ENCODE results near the gene IGHMBP2. TPM values are rescaled to one million over a fixed set of nuclear protein-coding genes. Genes with fewer than 3 reads are reported as not detected.

IGHMBP2 gene
- total and polyA plus RNA-seq, 9 of the 15 experiments (the other 6 are each of a cell fraction or from before 2014, with no cell fraction given), result 1.6 to 24.8 (median 14.5) TPM

DNA sequence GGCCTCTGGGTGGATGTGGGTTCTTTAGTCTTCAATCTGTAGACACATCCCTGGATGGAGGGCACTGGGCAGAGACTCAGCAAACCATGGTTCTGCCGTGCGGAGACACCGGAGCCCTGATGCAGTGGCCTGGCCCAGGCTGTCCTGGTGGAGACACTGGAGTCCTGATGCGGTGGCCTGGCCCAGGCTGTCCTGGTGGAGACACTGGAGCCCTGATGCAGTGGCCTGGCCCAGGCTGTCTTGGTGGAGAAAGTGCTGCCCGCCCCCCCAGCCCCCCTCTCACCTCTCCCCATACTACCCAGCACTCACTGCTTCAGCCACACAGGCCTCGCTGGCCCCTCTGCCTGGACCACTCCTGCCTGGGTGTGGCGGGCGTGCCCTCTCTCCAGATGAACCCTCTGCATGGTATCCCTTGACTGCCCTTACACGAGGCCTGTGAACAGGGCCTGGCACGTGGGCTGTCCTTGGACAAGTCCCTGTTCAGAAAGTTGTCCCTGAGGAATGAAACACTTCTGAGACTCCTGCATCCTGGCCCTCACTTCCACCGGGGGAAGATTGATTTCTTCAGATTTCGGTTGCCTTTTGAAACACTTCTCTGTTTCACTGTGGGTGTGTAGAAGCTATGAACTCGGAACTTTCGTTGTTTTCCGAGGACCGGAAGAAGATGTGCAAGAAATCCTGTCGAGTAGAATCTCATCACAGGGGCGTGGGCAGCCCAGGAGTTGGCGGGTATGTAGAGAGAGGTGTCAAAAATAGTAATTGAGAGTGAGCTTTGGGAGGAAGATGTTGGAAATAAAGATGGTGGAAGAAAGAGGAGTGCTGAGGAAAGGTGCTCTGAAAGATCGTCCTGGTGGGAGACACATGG is 26.2 kb downstream of the IGHMBP2 start:
- no TSS peak for BruUV-seq (replicated peaks)
- Histone ChIP-seq H3K4me1 (replicated peaks in 1 of 2; ENCODE audit: control insufficient read depth in 2 of 2, insufficient read depth in 2 of 2, low read length in 2 of 2) (peaks cover 0 to 5% of the 10 kb centered on the region in 2 experiments; a peak in 1 of 5 replicates), H3K4me2 (ENCODE audit: insufficient read depth, low read length) (no peak overlapping the region), H3K27me3 (ENCODE audit: control insufficient read depth in 2 of 2, insufficient read depth in 2 of 2, low read length in 2 of 2) (no peaks in the 10 kb centered on the region), H3K9ac (ENCODE audit: insufficient read depth in 1 of 2, low read depth in 2 of 2, low read length in 2 of 2) (no peak overlapping the region; a peak in 1 of 4 replicates), H3K4me3 (no peak overlapping the region), H3K79me2 (ENCODE audit: control insufficient read depth, insufficient read depth, low read length) (no peaks in the 10 kb centered on the region; the same call in 2 of the 3 replicates), H3K36me3 (ENCODE audit: control insufficient read depth, insufficient read depth, low read length) (peaks cover 87% of the 10 kb centered on the region), H3K9me3 (replicated peaks; ENCODE audit: control insufficient read depth, insufficient read depth, low read depth, low read length) (peaks cover 10% of the 10 kb centered on the region), H2AFZ (ENCODE audit: low read depth, low read length) (no peak overlapping the region), H4K20me1 (replicated peaks; ENCODE audit: control insufficient read depth, insufficient read depth, low read length) (no peaks in the 10 kb centered on the region), H3K27ac (ENCODE audit: extremely low read depth, low read depth, low read length) (no peak overlapping the region), H3K9me1 (ENCODE audit: control insufficient read depth, insufficient read depth, low read length) (no peaks in the 10 kb centered on the region)
- ATAC-seq (no peak), DNase-seq (ENCODE audit: extremely low read depth in 1 of 4, low spot score in 3 of 4) (no peak), FAIRE-seq (no peak)
- 91% methylated on average over 15 of the region's 20 CpGs for WGBS (ENCODE audit: insufficient coverage, low coverage, missing lambda C conversion rate)
- in situ Hi-C loops (cut with MboI), result no loop called here
- no peak for TF ChIP-seq HNRNPK (IDR thresholded peaks at IDR 0.05; ENCODE audit: low read depth, low read length, poor library complexity, severe bottlenecking)
- TF ChIP-seq, protein P1, sequence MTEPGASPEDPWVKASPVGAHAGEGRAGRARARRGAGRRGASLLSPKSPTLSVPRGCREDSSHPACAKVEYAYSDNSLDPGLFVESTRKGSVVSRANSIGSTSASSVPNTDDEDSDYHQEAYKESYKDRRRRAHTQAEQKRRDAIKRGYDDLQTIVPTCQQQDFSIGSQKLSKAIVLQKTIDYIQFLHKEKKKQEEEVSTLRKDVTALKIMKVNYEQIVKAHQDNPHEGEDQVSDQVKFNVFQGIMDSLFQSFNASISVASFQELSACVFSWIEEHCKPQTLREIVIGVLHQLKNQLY (CRISPR knock-in tag; conservative IDR thresholded peaks at IDR 0.05), result no peak
- TF ChIP-seq MCM5 (IDR thresholded peaks at IDR 0.05; ENCODE audit: low read depth), result no peak
- TF ChIP-seq ILK (tag; IDR thresholded peaks at IDR 0.05; ENCODE audit: borderline replicate concordance, low read depth), result no peak
- no peak for TF ChIP-seq ZNF347 (CRISPR knock-in tag; IDR thresholded peaks at IDR 0.05; ENCODE audit: low read depth)
- no peak for TF ChIP-seq SMARCE1 (IDR thresholded peaks at IDR 0.05)
- TF ChIP-seq ZNF253 (CRISPR knock-in tag; conservative IDR thresholded peaks at IDR 0.05), result no peak
- no peak for TF ChIP-seq CHD4 (IDR thresholded peaks at IDR 0.05; ENCODE audit: insufficient read depth, insufficient replicate concordance, low read depth, low read length, poor library complexity, severe bottlenecking)
- TF ChIP-seq DIDO1 (tag; IDR thresholded peaks at IDR 0.05; ENCODE audit: low read depth), result no peak
- TF ChIP-seq TCF7L2 (IDR thresholded peaks at IDR 0.05; ENCODE audit: low read depth, low read length), result no peak
- TF ChIP-seq, protein P2, sequence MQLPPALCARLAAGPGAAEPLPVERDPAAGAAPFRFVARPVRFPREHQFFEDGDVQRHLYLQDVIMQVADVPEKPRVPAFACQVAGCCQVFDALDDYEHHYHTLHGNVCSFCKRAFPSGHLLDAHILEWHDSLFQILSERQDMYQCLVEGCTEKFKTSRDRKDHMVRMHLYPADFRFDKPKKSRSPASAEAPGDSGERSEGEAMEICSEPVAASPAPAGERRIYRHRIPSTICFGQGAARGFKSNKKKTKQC (CRISPR knock-in tag; IDR thresholded peaks at IDR 0.05), result no peak
- TF ChIP-seq SIN3A (IDR thresholded peaks at IDR 0.05; ENCODE audit: borderline replicate concordance in 2 of 2, control insufficient read depth in 1 of 2, low read depth in 2 of 2, low read length in 2 of 2), result no peak
- no peak for TF ChIP-seq PTTG1 (tag; IDR thresholded peaks at IDR 0.05; ENCODE audit: low read depth)
- no peak for TF ChIP-seq ZKSCAN3 (CRISPR knock-in tag; IDR thresholded peaks at IDR 0.05)
- TF ChIP-seq ILF3 (IDR thresholded peaks at IDR 0.05; ENCODE audit: borderline replicate concordance), result no peak
- TF ChIP-seq, protein P3, sequence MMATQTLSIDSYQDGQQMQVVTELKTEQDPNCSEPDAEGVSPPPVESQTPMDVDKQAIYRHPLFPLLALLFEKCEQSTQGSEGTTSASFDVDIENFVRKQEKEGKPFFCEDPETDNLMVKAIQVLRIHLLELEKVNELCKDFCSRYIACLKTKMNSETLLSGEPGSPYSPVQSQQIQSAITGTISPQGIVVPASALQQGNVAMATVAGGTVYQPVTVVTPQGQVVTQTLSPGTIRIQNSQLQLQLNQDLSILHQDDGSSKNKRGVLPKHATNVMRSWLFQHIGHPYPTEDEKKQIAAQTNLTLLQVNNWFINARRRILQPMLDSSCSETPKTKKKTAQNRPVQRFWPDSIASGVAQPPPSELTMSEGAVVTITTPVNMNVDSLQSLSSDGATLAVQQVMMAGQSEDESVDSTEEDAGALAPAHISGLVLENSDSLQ (IDR thresholded peaks at IDR 0.05), result no peak
- no peak for TF ChIP-seq MTA1 (IDR thresholded peaks at IDR 0.05; ENCODE audit: borderline replicate concordance)
- POLR2A ChIA-PET, result interaction anchor here (1.2 kb wide), 1 partner anchor 41 kb away, joined by 4 read pairs; no protein-coding TSS in a partner anchor
- CTCF ChIA-PET (ENCODE audit: low intra/inter-chr PET ratio), result no interaction called here
- intact Hi-C loops (cut with micrococcal nuclease), result no loop called here
